ENCODE data around the gene CDA. TPM values are rescaled to one million over a fixed set of nuclear protein-coding genes. Genes with fewer than 3 reads are reported as not detected.

Gene CDA
- total and polyA plus RNA-seq, 9 of the 15 experiments (the other 6 are each of a cell fraction or from before 2014, with no cell fraction given) = not detected

- Histone ChIP-seq H3K9ac (ENCODE audit: insufficient read depth in 1 of 2, low read depth in 2 of 2, low read length in 2 of 2) (no peak overlapping the region), H3K9me3 (replicated peaks; ENCODE audit: control insufficient read depth, insufficient read depth, low read depth, low read length) (no peaks in the 10 kb centered on the region), H3K27me3 (ENCODE audit: control insufficient read depth in 2 of 2, insufficient read depth in 2 of 2, low read length in 2 of 2) (peaks cover 42 to 72% of the 10 kb centered on the region in 2 experiments), H3K79me2 (ENCODE audit: control insufficient read depth, insufficient read depth, low read length) (no peaks in the 10 kb centered on the region), H2AFZ (ENCODE audit: low read depth, low read length) (no peak overlapping the region), H3K4me3 (no peak overlapping the region), H3K27ac (ENCODE audit: extremely low read depth, low read depth, low read length) (no peak overlapping the region), H3K4me1 (replicated peaks in 1 of 2; ENCODE audit: control insufficient read depth in 2 of 2, insufficient read depth in 2 of 2, low read length in 2 of 2) (peaks cover 3 to 10% of the 10 kb centered on the region in 2 experiments; a peak in 3 of 5 replicates), H4K20me1 (replicated peaks; ENCODE audit: control insufficient read depth, insufficient read depth, low read length) (0 out of 2 replicates have a peak, but pooled peaks cover 7% of the 10 kb centered on the region), H3K4me2 (ENCODE audit: insufficient read depth, low read length) (no peak overlapping the region), H3K36me3 (ENCODE audit: control insufficient read depth, insufficient read depth, low read length) (no peaks in the 10 kb centered on the region), H3K9me1 (ENCODE audit: control insufficient read depth, insufficient read depth, low read length) (no peaks in the 10 kb centered on the region)
- DNase-seq (ENCODE audit: extremely low read depth in 1 of 4, low spot score in 3 of 4) (no peak), ATAC-seq (no peak), FAIRE-seq (peak; percentile 54)
- in situ Hi-C loops (cut with MboI) (no loop called here), intact Hi-C loops (cut with micrococcal nuclease) (no loop called here)
- TF ChIP-seq ATF1 (CRISPR knock-in tag; IDR thresholded peaks at IDR 0.05) (no peak), ATF1 (tag; IDR thresholded peaks at IDR 0.05) (peak; percentile 37; the same call in 1 of the 2 replicates), CREM (IDR thresholded peaks at IDR 0.05; ENCODE audit: low read depth) (0 out of 2 replicates have a peak, but pooled peaks have one; percentile 35), NELFE (IDR thresholded peaks at IDR 0.05; ENCODE audit: insufficient read depth, insufficient read length) (no peak), TOE1 (IDR thresholded peaks at IDR 0.05; ENCODE audit: borderline replicate concordance) (no peak), TOE1 (CRISPR knock-in tag; IDR thresholded peaks at IDR 0.05; ENCODE audit: borderline replicate concordance, low read depth) (no peak), RREB1 (CRISPR knock-in tag; IDR thresholded peaks at IDR 0.05) (no peak), ZNF785 (CRISPR knock-in tag; IDR thresholded peaks at IDR 0.05) (no peak), ETV1 (tag; conservative IDR thresholded peaks at IDR 0.05; ENCODE audit: low read depth) (no peak)
- TF ChIP-seq, protein P1, sequence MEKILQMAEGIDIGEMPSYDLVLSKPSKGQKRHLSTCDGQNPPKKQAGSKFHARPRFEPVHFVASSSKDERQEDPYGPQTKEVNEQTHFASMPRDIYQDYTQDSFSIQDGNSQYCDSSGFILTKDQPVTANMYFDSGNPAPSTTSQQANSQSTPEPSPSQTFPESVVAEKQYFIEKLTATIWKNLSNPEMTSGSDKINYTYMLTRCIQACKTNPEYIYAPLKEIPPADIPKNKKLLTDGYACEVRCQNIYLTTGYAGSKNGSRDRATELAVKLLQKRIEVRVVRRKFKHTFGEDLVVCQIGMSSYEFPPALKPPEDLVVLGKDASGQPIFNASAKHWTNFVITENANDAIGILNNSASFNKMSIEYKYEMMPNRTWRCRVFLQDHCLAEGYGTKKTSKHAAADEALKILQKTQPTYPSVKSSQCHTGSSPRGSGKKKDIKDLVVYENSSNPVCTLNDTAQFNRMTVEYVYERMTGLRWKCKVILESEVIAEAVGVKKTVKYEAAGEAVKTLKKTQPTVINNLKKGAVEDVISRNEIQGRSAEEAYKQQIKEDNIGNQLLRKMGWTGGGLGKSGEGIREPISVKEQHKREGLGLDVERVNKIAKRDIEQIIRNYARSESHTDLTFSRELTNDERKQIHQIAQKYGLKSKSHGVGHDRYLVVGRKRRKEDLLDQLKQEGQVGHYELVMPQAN (IDR thresholded peaks at IDR 0.05; ENCODE audit: borderline replicate concordance) = no peak
- 3% methylated on average over 7 of the region's 7 CpGs for WGBS (ENCODE audit: insufficient coverage, low coverage, missing lambda C conversion rate)
- POLR2A ChIA-PET = no interaction called here
- BruUV-seq (replicated peaks) = no TSS peak
- CTCF ChIA-PET (ENCODE audit: low intra/inter-chr PET ratio) = no interaction called here
These were observed 1.4 kb downstream of the CDA start for GRCh38 chr1:20590306-20590777.
